GM21825 (cell line): ENCODE results near the gene SCAMP4.
A peak's percentile ranks its signal among the peaks of the same experiment; 100 is the strongest.
"Not testable (repeated sequence)": the region's sequence is repeated elsewhere in the genome, so short reads cannot be mapped to it uniquely, and the experiment has no call there.

Experiments
- ATAC-seq: cut with Tn5 transposase; IDR thresholded peaks from one replicate; pipeline ENCODE4 v1.9.1; 2021; ENCODE audit warnings: mild to moderate bottlenecking, moderate library complexity; ENCODE audit not compliant: unreplicated experiment

The SCAMP4 gene

DNA sequence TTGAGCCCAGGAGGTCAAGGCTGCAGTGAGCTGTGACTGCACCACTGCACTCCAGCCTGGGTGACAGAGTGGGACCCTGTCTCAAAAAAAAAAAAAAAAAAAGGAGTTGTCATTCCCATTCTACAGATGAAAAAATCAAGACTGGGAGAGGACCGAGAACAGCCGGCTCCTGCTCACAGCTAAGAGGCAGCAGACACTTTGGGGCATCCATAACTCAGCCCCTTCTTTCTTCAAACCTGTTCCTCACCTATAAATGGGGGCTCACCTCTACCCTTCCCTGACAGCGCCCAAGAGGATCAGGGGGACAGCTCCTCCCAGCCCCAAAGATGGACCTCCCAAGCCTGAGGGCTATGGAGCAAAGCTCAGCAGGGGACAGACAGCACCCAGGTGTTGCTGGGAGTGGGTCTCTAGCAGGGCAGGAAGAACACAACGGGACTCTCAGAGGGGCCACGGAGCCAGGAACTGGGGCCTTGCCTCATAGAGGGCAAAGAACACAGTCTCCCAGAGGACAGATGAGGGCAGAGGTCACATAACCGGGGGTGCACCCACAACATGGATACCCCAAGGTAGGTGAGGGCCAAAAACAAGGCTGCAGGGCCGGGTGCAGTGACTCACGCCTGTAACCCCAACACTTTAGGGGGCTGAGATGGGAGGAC lies 38.4 kb upstream of the SCAMP4 start:
- no peak for ATAC-seq

DNA sequence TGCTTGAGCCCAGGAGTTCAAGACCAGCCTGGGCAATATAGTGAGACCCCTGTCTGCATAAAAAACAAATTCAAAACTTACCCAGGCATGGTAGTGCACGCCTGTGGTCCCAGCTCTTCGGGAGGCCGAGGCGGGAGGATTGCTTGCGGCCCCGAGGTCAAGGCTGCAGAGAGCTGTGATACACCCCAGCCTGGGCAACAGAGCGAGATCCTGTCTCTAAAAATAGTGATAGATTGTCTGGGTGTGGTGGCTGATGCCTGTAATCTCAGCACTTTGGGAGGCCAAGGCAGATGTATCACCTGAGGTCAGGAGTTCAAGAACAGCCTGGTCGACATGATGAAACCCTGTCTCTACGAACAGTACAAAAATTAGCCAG lies 37.9 kb upstream of the SCAMP4 start:
- ATAC-seq: no peak

DNA sequence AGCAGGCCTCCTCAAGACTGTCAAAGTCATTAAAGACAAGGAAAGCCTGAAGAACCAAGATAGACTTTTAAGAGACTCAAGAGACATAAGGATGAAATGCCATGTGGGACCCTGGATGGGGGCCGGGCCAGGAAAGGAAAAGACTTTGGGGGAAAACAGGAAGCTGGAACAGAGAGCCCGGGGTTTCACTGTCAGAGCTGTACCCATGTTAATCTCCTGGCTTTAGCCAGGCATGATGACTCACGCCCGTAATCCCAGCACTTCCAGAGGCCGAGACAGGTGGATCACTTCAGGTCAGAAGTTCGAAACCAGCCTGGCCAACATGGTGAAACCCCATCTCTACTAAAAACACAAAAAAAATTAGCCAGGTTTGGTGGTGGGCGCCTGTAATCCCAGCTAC lies 36.2 kb upstream of the SCAMP4 start:
- no peak for ATAC-seq

DNA sequence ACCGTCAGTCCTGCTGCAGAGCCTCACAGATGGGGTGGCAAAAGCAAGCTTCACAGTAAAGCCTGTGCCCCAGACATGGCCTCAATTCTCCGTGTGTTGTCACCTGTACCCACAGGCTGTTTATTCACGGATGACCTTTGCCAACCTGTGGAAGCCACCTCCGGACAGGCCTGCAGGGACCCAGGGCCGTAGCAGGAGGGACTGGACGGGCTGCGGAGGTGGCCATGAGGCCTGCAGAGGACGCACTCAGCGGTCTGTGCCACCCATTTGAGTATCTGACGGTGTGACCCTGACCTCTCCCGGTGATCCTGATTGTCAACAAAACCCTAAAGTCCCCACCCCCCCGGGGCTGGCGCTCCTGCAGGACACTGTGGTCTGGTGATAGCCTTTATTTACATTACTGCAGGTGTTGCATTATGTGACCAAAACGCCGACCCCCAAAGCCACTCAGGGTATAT lies 34.0 kb upstream of the SCAMP4 start:
- ATAC-seq: no peak

DNA sequence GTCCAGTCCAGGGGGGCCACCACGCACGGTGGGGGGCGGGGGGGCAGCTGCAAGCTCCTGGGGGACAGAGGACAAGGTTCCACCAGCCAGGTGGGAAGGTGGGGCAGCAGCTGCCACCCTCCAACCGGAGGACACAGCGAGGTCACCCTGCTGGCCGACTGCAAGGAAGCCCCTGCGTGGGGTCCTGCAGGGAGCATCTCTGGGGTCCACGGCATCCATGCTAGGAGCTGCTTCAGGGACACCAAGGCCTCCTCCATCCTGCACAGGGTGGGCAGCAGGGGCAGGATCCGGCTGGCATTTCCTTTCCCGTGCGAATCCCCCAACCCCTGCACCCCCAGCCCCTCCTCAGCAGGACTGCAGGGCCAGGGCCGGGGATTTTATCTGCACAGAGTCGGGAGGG lies 33.6 kb upstream of the SCAMP4 start:
- ATAC-seq: no peak

DNA sequence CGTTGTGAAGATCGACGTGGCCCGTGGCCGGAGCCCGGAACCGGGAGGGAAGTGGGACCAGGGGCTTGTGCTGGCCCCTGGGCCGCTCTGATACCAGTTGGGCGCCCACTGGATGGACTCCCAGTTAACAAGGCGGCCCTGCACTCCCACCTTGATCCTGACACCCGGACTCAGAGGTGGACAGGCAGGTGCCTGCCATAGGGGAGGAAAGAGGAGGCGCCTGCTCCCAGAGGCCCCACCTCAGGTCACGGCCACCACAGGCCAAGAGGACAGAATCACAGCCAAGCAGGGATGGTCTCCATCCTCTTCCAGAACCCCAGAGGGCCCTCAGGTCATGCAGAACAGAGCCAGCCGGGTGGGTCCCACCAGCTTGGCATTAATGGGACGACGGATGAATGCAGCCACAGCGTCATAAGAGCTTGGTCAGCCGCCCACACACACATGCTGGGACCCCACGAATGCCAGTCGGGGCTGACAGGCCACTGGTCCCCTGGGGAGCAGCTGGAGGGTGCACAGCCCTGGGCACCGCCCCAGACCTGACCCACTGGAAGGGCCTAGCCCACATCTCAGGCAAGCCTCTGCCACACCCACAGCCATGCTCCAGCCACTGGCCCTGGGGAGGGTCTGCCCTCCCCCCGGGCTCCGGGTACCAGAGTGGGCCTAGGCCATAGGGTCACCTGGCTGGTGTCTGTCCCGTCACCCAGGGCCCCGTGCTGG lies 32.2 kb upstream of the SCAMP4 start:
- ATAC-seq: no peak

DNA sequence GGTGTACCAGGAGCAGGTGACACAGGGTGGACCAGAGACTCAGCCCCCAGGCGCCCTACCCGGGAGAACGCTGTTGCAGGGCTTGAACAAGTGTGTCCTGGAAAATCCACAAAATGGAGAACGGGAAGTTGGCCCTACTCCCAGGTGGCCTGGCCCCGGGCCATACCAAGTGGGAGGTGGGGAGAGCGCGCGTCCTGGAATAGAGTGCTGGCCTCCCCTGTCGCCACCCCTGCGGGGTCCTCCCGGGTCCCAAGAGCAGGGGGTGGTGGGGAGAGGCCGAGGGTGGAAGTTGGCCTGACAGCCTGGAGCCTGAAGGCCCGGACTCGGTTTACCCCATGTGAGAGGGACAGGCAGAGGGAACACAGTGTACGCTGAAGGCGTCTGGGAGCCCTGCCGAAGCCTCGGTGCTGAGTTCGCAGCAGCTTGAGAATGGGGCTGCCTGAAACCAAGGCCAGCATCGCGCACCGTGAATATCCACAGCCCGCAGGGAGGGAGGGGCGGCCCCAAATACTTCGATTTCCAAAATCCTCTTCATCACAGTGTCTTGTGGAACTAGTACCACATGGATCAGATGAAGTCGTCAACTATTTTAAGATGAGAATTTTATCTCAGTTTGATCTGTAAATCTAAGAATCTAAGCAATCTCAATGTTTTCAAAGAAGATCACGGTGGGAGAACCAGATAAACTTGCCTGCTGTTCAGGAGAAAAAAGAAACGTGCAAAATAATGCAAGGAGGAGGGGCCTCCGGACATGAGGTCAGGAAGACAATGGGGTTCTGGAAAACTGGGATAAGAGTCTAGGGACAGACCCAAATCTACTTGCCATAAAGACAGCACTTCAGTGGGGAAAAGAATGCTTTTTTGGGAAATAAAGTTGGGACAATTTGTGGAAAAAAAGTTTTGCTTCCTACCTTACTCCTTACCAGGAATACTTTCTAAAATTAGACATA lies 31.4 kb upstream of the SCAMP4 start:
- no peak for ATAC-seq

DNA sequence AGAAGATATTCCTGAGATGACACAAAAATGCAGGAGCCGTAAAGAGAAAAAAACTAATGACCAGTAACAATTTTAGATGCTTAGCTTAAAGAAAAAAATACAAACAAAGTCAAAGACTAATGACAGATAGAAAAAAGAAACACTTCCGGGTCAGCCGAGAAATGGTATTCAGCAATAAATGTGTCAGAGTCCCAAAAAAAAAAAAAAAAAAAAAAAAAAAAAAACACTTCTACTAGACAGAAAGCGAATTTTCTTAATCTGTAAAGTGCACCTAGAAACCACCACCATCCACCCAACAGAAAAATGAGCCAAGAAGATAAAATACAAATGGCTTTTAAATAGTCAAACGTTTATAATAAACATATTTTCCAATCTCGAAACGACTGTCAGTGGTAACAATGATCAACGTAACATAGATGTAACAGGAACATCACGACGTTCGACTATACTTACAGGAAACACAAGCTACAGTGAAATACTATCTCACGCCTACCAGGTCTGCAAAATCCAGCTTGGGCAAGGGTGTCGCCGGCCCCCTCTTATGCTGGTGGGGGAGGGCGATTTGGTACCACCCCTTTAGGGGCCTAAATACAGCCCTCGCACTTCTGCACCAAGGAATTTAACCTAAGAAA lies 30.5 kb upstream of the SCAMP4 start:
- no peak for ATAC-seq

DNA sequence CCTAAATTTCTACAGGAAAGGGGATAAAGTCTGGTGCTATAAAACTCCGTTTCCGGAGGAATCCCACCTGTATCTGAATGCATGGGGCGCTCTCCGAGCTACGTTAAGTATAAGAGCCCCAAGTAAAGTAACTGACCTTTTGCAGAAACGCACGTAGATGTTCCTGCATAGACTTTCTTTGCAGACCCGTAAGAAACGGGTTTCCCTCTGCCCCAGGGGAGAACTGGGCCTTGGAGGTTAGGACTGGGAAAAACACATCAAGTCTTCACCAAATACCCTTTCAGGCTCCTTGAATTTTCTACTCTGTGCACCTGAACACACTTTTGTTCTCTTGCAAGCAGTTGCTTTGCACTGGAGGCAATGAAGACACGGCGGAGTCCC lies 29.9 kb upstream of the SCAMP4 start:
- ATAC-seq: not testable (repeated sequence)

DNA sequence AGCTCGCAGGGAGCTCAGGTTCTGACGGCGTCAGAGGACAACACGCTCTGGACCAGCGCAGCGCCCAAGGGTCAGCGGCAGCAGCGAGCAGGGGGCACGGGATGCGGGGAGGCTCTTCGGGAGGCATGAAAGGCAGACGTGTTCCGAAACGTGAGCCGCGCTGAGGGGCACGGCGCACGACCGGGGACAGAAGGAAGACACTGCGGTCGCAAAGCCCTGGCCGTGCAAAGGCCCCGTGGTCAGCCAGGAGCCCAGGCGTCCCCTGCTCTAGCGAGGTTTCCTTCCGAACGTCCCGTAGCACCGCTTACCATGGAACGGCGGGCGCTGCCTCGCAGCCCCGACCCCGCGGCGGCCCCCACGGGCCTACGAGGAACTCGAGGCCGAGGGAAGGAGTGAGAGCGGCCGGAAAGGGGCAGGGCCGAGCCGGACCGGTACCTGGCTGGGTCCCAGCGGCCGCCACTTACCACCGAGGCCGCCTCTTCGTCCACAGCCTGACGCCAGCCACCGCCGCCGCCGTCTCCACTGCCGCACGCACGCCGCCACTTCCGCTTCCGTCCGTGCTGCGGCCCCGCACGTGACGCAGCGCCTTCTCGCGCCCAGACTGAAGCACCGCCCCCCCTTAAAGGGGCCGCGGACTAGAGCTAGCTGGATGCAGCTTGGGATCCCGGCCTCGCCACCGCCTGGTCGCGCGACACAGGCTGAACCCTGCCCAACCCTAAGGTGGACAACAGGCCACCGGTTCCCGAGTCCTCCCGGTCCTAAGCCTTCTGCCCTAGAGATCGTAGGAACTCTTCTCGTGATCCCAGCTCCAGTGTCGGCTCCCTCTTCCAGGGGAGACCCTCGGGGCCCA lies 29.3 kb upstream of the SCAMP4 start:
- ATAC-seq: peak; percentile 77

DNA sequence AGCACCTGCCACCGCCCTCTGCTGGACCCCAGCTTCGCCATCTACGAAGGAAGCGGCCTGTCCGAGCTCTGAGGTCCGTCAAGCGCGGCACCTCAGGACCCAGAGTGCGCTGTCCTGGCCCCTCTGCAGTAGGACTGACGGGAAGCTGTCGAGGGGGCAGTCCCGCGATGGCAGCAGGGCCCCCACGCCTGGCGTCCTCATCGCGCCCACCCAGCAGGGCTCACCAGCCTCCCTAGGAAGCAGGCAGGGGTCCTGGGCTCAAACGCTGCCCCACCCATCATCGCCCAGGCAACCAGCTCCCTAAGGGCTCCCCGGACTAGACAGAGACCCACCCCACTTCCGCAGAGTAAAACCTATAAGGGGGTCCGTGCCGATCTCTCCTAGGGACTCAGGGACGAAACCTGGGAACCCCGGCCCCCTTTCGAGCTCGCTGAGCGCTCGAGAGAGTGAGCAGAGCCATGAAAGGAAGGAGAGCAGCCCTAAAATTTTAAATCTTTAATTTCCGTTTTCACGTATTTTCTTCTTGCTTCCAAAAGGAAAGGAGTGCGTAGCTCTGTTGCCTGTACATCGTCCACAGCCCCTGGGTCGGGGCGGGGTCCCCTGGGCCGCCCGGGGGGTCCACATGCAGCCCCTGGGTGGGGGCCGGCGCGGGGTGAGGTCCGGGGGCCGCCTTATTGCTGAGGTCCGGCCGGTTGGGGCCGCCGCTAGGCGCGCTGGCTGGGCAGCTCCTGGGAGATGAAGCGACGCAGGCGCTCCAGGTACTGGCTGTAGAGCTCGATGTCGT lies 28.5 kb upstream of the SCAMP4 start:
- ATAC-seq: peak; percentile 24

DNA sequence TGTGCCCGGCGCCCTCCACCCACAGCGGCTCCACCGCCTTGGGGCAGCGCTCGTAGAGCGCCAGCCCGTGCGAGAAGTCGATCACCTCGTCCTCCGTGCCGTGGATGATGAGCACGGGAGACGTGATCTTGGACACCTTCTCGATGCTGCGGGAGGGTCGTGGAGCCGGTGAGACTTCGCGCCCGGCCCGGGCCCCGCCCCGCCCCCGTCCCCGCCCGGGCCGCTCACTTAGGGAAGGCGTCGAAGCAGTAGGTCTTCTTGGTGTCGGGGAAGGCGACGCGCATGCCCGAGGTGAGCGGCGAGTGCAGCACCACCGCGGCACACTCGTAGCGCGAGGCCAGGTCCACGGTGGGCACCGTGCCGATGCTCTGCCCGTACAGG lies 27.9 kb upstream of the SCAMP4 start:
- ATAC-seq: not testable (repeated sequence)

DNA sequence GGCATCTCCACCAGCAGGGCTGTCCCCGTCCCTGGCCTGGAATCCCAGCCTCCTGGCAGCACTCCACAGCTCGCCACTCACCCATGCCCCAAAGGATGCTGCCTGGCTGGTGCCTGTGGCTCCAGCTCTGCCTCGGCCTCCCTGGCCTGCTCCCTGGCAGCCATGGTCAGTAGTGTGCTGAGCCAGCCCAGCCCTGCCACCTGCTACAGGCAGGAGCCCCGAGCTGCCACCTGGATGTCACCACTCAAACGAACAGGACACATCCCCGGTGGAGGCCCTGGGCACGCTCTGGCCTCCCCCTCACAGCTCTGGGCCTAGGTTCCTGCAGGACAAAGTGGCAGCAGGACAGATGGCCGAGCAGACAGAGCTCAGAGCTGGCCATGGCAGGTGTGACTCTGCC lies 26.6 kb upstream of the SCAMP4 start:
- ATAC-seq: not testable (repeated sequence)

DNA sequence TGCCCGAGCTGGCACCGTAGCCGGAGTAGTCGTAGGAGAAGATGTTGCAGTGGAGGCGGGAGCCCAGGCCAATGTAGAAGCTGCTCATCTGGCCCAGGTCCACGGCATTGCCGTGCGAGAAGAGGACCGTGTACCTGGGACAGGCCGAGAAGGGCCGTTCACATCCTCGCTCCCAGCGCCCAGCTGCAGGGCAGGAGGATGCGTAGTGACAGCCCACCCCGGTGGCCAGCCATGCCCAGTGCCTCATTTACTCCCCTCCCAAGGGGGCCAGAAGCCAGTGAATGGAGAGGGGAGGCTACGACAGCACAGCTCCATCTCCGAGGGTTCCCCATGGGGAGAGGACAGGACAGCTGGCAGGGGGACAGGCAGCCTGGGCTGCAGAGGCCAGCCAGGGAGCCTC lies 25.2 kb upstream of the SCAMP4 start:
- ATAC-seq: not testable (repeated sequence)

DNA sequence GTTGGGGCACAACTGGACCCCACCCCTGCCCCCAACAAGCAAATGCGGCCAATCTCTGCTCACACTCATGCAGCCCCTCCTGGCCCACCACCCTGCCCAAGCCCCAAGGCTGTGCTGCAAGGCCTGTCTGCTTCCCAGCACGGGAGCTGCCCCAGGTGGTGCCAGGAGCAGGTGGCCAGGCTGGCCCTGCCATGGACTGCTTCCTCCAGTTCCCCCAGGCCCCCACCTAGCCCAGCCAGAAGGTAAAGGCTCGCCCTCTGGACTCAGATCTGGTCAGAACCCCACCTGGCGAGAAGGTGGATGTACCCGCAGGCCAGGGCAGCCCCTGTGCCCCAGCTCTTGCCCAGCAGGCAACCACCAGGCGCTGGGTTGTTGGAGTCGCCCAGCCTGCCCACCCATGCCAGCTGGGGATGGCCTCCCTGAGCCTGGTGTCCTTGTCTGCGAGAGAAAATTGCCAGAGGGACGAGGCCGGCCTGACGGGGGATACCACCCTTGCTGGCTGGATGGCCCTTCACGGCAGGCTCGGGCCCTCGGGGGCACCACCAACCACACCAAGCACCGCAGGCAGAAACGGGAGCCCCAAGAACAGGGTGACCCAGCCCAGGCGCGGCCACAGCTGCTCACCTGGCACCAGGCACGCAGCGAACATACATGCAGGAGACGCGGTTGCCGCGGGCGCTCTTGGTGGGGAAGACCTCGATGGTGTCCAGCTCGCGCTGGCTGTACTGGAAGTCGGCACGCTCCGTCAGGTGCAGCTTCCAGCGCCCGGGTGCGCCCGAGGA lies 24.4 kb upstream of the SCAMP4 start:
- ATAC-seq: no peak

DNA sequence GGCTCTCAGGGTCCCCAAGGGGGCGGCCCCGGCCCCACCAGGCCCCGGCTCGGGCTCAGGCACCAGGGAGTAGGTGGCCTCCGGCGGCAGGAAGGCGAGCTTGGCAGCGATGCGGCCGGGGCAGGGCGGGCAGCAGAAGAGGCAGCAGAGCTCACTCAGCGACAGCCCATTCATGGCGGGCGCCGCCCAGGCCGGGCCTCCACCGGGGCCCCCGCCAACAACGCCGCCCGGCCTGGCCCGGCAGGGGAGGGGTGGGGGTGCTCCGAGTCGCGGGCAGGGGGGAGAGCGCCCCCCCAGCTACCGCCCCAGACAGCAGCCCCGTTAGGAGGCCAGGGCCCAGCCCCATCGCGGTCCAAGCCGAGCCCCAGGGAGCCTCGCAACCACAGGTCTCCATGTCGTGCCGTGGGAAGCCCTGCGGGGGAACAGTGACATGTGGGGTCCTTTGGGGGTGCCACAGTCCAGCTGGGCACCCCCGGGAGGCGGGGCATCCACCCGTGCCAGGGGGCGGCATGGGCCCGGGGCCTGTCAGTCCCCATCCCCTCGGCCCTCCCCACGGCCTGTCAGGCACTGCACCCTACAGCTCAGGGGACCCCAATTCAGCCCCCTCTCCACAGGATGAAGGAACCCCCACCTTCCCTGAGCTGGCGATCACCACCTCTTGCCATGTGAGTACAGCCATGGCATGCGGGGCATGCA lies 23.7 kb upstream of the SCAMP4 start:
- not testable (repeated sequence) for ATAC-seq

DNA sequence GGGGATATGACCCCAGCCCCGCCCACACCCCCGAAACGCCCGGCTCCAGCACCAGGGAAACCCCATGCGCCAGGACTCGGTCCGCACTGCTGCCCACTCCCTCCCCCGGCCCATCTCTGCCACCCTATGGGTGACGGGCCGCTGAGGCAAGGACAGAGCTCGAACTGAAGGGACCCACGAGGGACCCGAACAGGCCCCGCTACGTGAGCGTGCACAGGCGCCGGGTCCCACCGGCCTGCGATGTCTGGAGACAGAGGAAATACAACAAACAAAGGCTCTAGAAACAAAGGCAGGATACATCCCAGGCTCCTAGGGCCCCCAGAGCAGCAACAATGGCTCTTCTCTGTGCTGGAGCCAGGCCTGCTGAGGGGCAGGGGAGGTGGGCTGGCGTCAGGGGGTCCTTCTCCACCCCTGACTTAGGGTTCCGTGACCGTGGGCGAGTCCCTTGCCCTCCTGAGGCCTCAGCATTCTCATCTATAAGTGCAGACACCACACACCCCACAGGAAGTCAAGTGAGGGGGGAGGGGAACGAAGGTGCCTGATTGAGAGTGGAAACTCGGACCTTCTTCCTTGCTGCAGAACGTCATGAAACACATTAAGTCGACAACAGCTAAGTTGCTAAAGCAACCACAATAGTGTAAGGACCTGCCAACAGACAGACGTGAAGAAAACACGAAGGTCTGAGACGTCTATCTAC lies 23.0 kb upstream of the SCAMP4 start:
- no peak for ATAC-seq
